ENCODE results near the gene PDE4D. TPM values are rescaled to one million over a fixed set of nuclear protein-coding genes. Genes with fewer than 3 reads are reported as not detected.
"Not testable (repeated sequence)": the region's sequence is repeated elsewhere in the genome, so short reads cannot be mapped to it uniquely, and the experiment has no call there.

The PDE4D gene
- total RNA-seq, 1 experiment from 2014 or later = 61.2 TPM

- no peaks in the 10 kb centered on the region for H3K36me3 ChIP-seq (ENCODE audit: insufficient read depth, low read length)
- no peaks in the 10 kb centered on the region for H3K9me3 ChIP-seq (ENCODE audit: low read length)
- no peaks in the 10 kb centered on the region for H3K9me2 ChIP-seq (replicated peaks; ENCODE audit: insufficient read depth, low read length)
- no peaks in the 10 kb centered on the region for H3K79me2 ChIP-seq (ENCODE audit: low read length)
- no peak overlapping the region for H3K4me2 ChIP-seq (ENCODE audit: low read depth, low read length, poor library complexity, severe bottlenecking)
- no peak overlapping the region for H3K9ac ChIP-seq (ENCODE audit: low read length)
- H3K27me3 ChIP-seq (ENCODE audit: low read length) = no peaks in the 10 kb centered on the region
- DNase-seq = no peak
- no peak overlapping the region for H2AFZ ChIP-seq (ENCODE audit: low read length)
- H3K4me1 ChIP-seq (ENCODE audit: low read length) = no peaks in the 10 kb centered on the region
- H3K27ac ChIP-seq (ENCODE audit: low read length) = no peak overlapping the region
- H4K20me1 ChIP-seq (ENCODE audit: insufficient read depth, low read depth, low read length) = 0 out of 2 replicates have a peak, but pooled peaks cover 3% of the 10 kb centered on the region
- no peak overlapping the region for H3K4me3 ChIP-seq (ENCODE audit: low read length)
These were observed 139.9 kb downstream of the PDE4D start for GRCh38 chr5:59753599-59753998.

GRCh38 chr5:59749782-59750520, 143.6 kb downstream of the PDE4D start:
- no peak for DNase-seq
- peaks cover 3% of the 10 kb centered on the region; the same call in 1 of the 2 replicates for H4K20me1 ChIP-seq (ENCODE audit: insufficient read depth, low read depth, low read length)
- no peak overlapping the region for H3K4me3 ChIP-seq (ENCODE audit: low read length)
- H3K79me2 ChIP-seq (ENCODE audit: low read length) = no peaks in the 10 kb centered on the region
- H3K9me2 ChIP-seq (replicated peaks; ENCODE audit: insufficient read depth, low read length) = no peaks in the 10 kb centered on the region
- no peaks in the 10 kb centered on the region for H3K4me1 ChIP-seq (ENCODE audit: low read length)
- H3K27me3 ChIP-seq (ENCODE audit: low read length) = no peaks in the 10 kb centered on the region
- H3K9ac ChIP-seq (ENCODE audit: low read length) = no peak overlapping the region
- H3K27ac ChIP-seq (ENCODE audit: low read length) = no peak overlapping the region
- no peak overlapping the region for H3K4me2 ChIP-seq (ENCODE audit: low read depth, low read length, poor library complexity, severe bottlenecking)
- no peaks in the 10 kb centered on the region for H3K9me3 ChIP-seq (ENCODE audit: low read length)
- no peak overlapping the region for H2AFZ ChIP-seq (ENCODE audit: low read length)
- no peaks in the 10 kb centered on the region for H3K36me3 ChIP-seq (ENCODE audit: insufficient read depth, low read length)

GRCh38 chr5:59748036-59748663, 145.4 kb downstream of the PDE4D start:
- not testable (repeated sequence) for H4K20me1 ChIP-seq (ENCODE audit: insufficient read depth, low read depth, low read length); H3K9ac ChIP-seq (ENCODE audit: low read length); H3K36me3 ChIP-seq (ENCODE audit: insufficient read depth, low read length); H3K9me2 ChIP-seq (replicated peaks; ENCODE audit: insufficient read depth, low read length); H3K4me2 ChIP-seq (ENCODE audit: low read depth, low read length, poor library complexity, severe bottlenecking); H3K4me3 ChIP-seq (ENCODE audit: low read length); H3K9me3 ChIP-seq (ENCODE audit: low read length); H3K79me2 ChIP-seq (ENCODE audit: low read length); H3K27me3 ChIP-seq (ENCODE audit: low read length); H2AFZ ChIP-seq (ENCODE audit: low read length); H3K4me1 ChIP-seq (ENCODE audit: low read length); DNase-seq; H3K27ac ChIP-seq (ENCODE audit: low read length)

GRCh38 chr5:59746241-59746765, 147.2 kb downstream of the PDE4D start:
- Histone ChIP-seq H3K4me1 (ENCODE audit: low read length) (no peaks in the 10 kb centered on the region), H3K36me3 (ENCODE audit: insufficient read depth, low read length) (no peaks in the 10 kb centered on the region), H2AFZ (ENCODE audit: low read length) (no peak overlapping the region), H3K9ac (ENCODE audit: low read length) (no peak overlapping the region), H3K4me2 (ENCODE audit: low read depth, low read length, poor library complexity, severe bottlenecking) (no peak overlapping the region), H3K9me3 (ENCODE audit: low read length) (no peaks in the 10 kb centered on the region), H3K27me3 (ENCODE audit: low read length) (no peaks in the 10 kb centered on the region), H3K27ac (ENCODE audit: low read length) (no peak overlapping the region), H3K79me2 (ENCODE audit: low read length) (no peaks in the 10 kb centered on the region), H4K20me1 (ENCODE audit: insufficient read depth, low read depth, low read length) (no peaks in the 10 kb centered on the region; the same call in 1 of the 2 replicates), H3K4me3 (ENCODE audit: low read length) (no peak overlapping the region), H3K9me2 (replicated peaks; ENCODE audit: insufficient read depth, low read length) (no peaks in the 10 kb centered on the region)
- no peak for DNase-seq

GRCh38 chr5:59745415-59745863, 148.1 kb downstream of the PDE4D start:
- Histone ChIP-seq H3K36me3 (ENCODE audit: insufficient read depth, low read length) (no peaks in the 10 kb centered on the region), H3K9me3 (ENCODE audit: low read length) (no peaks in the 10 kb centered on the region), H3K4me1 (ENCODE audit: low read length) (no peaks in the 10 kb centered on the region), H3K27ac (ENCODE audit: low read length) (no peak overlapping the region), H3K27me3 (ENCODE audit: low read length) (no peaks in the 10 kb centered on the region), H4K20me1 (ENCODE audit: insufficient read depth, low read depth, low read length) (no peaks in the 10 kb centered on the region; the same call in 1 of the 2 replicates), H3K4me3 (ENCODE audit: low read length) (no peak overlapping the region), H3K9ac (ENCODE audit: low read length) (no peak overlapping the region), H2AFZ (ENCODE audit: low read length) (no peak overlapping the region), H3K4me2 (ENCODE audit: low read depth, low read length, poor library complexity, severe bottlenecking) (no peak overlapping the region), H3K79me2 (ENCODE audit: low read length) (no peaks in the 10 kb centered on the region), H3K9me2 (replicated peaks; ENCODE audit: insufficient read depth, low read length) (no peaks in the 10 kb centered on the region)
- DNase-seq = no peak

- H3K9ac ChIP-seq (ENCODE audit: low read length) = no peak overlapping the region
- no peaks in the 10 kb centered on the region for H3K4me1 ChIP-seq (ENCODE audit: low read length)
- H3K9me2 ChIP-seq (replicated peaks; ENCODE audit: insufficient read depth, low read length) = no peaks in the 10 kb centered on the region
- H3K27me3 ChIP-seq (ENCODE audit: low read length) = no peaks in the 10 kb centered on the region
- no peak overlapping the region for H3K4me2 ChIP-seq (ENCODE audit: low read depth, low read length, poor library complexity, severe bottlenecking)
- no peak overlapping the region for H2AFZ ChIP-seq (ENCODE audit: low read length)
- H3K4me3 ChIP-seq (ENCODE audit: low read length) = no peak overlapping the region
- no peak overlapping the region for H3K27ac ChIP-seq (ENCODE audit: low read length)
- no peaks in the 10 kb centered on the region; the same call in 1 of the 2 replicates for H4K20me1 ChIP-seq (ENCODE audit: insufficient read depth, low read depth, low read length)
- H3K36me3 ChIP-seq (ENCODE audit: insufficient read depth, low read length) = no peaks in the 10 kb centered on the region
- H3K79me2 ChIP-seq (ENCODE audit: low read length) = no peaks in the 10 kb centered on the region
- H3K9me3 ChIP-seq (ENCODE audit: low read length) = no peaks in the 10 kb centered on the region
- DNase-seq = no peak
These were observed 149.0 kb downstream of the PDE4D start for GRCh38 chr5:59744531-59744992.

- Histone ChIP-seq H4K20me1 (ENCODE audit: insufficient read depth, low read depth, low read length) (no peaks in the 10 kb centered on the region; the same call in 1 of the 2 replicates), H3K9me2 (replicated peaks; ENCODE audit: insufficient read depth, low read length) (no peaks in the 10 kb centered on the region), H3K27me3 (ENCODE audit: low read length) (no peaks in the 10 kb centered on the region), H2AFZ (ENCODE audit: low read length) (no peak overlapping the region), H3K4me1 (ENCODE audit: low read length) (no peaks in the 10 kb centered on the region), H3K4me2 (ENCODE audit: low read depth, low read length, poor library complexity, severe bottlenecking) (no peak overlapping the region), H3K79me2 (ENCODE audit: low read length) (no peaks in the 10 kb centered on the region), H3K36me3 (ENCODE audit: insufficient read depth, low read length) (no peaks in the 10 kb centered on the region), H3K9me3 (ENCODE audit: low read length) (no peaks in the 10 kb centered on the region), H3K27ac (ENCODE audit: low read length) (no peak overlapping the region), H3K9ac (ENCODE audit: low read length) (no peak overlapping the region), H3K4me3 (ENCODE audit: low read length) (no peak overlapping the region)
- no peak for DNase-seq
These were observed 151.9 kb downstream of the PDE4D start for GRCh38 chr5:59741599-59741998.

GRCh38 chr5:59738024-59738423, 155.5 kb downstream of the PDE4D start:
- H3K4me1 ChIP-seq (ENCODE audit: low read length) = no peaks in the 10 kb centered on the region
- H3K79me2 ChIP-seq (ENCODE audit: low read length) = no peaks in the 10 kb centered on the region
- H2AFZ ChIP-seq (ENCODE audit: low read length) = no peak overlapping the region
- H3K4me2 ChIP-seq (ENCODE audit: low read depth, low read length, poor library complexity, severe bottlenecking) = no peak overlapping the region
- no peak for DNase-seq
- no peaks in the 10 kb centered on the region for H3K36me3 ChIP-seq (ENCODE audit: insufficient read depth, low read length)
- no peak overlapping the region for H3K4me3 ChIP-seq (ENCODE audit: low read length)
- no peak overlapping the region for H3K9ac ChIP-seq (ENCODE audit: low read length)
- H3K27me3 ChIP-seq (ENCODE audit: low read length) = no peaks in the 10 kb centered on the region
- no peaks in the 10 kb centered on the region for H4K20me1 ChIP-seq (ENCODE audit: insufficient read depth, low read depth, low read length)
- H3K9me3 ChIP-seq (ENCODE audit: low read length) = no peaks in the 10 kb centered on the region
- no peaks in the 10 kb centered on the region for H3K9me2 ChIP-seq (replicated peaks; ENCODE audit: insufficient read depth, low read length)
- no peak overlapping the region for H3K27ac ChIP-seq (ENCODE audit: low read length)

Measured in Karpas-422 (cell line).